ENCODE results near the gene UIMC1.

UIMC1 gene

DNA sequence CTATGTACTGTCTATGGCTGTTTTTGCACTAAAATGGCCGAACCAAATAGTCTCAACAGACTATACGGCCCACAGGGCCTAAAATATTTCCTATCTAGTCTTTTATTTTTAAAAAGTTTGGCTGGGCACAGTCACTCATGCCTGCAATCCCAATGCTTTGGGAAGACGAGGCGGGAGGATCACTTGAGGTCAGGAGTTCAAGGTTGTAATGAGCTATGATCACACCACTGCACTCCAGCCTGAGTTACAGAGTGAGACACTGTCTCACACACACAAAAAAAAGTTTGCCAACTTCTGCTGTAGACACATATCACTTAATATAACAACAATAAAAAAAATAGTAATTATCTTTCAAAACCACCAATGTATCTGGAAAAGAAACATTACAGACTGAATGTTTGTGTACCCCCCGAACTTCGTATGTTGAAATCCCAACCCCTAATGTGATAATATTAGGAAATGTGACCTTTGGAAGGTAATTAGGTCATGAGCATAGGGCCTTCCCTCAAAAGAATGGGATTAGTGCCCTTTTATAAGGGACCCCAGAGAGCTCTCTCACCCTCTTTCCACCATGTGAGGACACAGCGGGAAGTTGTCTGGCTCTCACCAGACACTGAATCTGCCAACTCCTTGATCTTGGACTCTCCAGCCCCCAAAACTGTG is 53.9 kb downstream of the UIMC1 start:
- no peak for DNase-seq (ENCODE audit: low read depth in 2 of 2)

- DNase-seq (ENCODE audit: low read depth in 2 of 2): no peak
These were observed 58.1 kb downstream of the UIMC1 start for GRCh38 chr5:176948458-176948857.

GRCh38 chr5:176947847-176948246 is 58.7 kb downstream of the UIMC1 start:
- DNase-seq (ENCODE audit: low read depth in 2 of 2): no peak

DNA sequence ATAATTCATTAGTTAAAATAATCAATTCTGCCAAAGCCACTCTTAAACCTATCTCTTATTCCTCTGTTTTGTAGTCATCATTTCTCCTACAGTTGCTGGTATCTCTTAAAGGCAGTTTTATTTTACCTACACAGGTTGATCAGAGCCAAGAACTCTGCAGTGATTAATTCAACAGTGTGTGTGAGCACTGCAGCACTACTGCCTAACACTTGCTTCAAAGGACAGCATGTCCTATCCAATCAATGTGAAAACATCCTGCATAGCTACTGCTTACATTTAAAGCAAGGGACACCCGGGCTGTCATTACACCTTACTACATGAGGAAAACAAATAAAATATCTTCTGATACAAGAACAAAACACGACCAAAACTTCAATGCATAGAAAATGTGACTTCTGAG is 62.3 kb downstream of the UIMC1 start:
- no peak for DNase-seq (ENCODE audit: low read depth in 2 of 2)

GRCh38 chr5:176943816-176944215 is 62.8 kb downstream of the UIMC1 start:
- DNase-seq (ENCODE audit: low read depth in 2 of 2): no peak

GRCh38 chr5:176941951-176942350 is 64.6 kb downstream of the UIMC1 start:
- no peak for DNase-seq (ENCODE audit: low read depth in 2 of 2)

DNA sequence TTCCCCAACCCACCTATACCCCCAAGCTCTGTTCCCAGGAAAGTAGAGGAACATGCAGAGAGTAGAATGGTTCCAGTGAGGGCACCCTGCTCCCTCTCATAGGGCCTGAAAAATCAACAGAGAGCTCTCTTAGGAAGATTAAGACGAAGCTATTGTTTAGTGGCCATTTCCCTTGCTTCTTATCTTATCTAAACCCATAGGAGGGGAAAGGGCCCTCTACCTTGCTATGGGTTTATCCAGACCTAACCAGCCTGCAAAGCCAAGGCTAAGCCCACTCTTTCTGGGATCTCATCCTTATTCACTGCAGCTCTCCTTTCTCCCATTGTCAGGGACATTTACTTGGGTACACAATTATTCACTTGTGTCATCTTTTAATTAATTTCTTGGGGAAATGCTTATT is 68.1 kb downstream of the UIMC1 start:
- DNase-seq (ENCODE audit: low read depth in 2 of 2): no peak

- no peak for DNase-seq (ENCODE audit: low read depth in 2 of 2)
These were observed 71.6 kb downstream of the UIMC1 start for GRCh38 chr5:176935017-176935416.

DNA sequence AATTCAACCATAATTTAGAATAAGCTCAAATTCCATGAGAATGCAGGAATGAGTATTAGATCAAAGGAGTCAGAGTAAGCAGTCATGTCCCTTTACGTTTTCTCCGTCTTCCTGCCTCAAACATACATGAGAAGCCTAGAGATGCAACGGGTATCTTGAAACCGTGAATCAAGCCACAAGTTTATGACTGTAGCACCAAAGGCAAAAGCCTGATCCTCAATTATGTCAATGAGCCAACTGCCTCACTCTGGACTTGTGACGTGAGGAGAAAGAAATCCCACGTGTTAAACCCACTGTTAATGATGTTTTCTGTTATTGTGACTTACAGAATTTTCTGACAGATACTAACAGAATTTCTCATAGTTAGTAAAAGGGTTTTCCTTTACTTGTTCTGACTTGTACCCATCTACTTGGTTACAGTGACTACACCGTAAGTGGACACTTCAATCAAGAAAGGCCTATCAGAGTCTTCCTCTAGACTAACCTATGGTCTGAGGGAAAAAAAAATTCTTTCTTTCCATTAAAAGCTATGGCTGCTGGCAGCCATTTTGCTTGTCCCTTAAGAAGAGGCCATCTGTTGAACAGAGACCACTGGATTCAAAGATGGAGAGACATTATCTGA is 72.2 kb downstream of the UIMC1 start:
- DNase-seq (ENCODE audit: low read depth in 2 of 2): no peak

DNA sequence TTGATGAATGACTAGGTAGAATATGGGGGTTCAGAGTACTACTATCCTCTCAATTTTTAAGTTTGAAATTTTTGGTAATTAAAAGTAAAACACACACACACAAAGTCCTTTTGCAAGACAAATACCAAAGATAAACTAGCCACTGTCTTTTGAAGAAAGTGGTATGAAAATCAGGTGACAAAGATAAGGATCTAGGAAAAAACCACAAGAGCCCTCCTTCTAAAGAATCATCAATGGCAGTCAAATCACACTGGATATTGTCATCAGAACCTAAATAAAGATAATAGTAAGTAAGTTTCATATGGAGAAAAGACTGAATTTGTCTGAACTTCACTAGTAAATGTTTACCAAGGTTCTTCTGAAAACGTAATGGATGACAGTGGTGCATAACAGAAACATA is 76.9 kb downstream of the UIMC1 start:
- no peak for DNase-seq (ENCODE audit: low read depth in 2 of 2)

DNA sequence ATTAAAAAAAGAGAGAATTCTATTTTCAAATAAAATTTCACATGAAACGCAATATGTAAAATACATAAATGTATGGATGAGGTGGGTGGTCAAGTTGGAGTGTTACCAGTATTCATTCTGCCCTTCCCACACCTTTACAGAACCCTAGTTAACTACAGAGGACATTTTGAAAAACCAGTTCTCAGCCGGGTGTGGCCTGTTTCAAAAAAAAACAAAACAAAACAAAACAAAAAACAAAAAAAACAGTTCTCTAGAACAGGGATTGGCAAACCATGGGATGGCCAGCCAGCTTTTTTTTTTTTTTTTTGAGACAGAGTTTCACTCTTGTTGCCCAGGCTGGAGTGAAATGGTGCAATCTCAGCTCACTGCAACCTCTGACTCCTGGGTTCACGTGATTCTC is 79.0 kb downstream of the UIMC1 start:
- DNase-seq (ENCODE audit: low read depth in 2 of 2): no peak

DNA sequence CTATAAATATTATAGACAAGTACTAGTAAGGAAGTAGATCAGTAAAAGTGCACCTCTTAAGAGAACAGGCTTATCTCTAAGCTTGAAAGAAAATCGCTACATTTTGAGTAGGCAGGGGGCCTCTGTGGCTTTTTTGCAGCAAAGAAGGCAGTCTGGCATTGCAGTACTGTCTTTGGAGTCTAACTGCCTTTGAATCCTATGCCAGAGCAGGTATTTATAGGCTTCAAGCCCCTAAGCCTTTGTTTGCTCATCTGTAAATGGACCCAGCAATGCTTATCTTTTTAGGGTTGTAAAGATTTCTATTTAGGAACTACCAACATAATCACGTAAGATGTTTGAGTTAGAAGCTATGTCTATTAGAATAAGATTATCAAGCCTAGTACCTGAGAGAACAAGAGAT is 83.8 kb downstream of the UIMC1 start:
- no peak for DNase-seq (ENCODE audit: low read depth in 2 of 2)

DNA sequence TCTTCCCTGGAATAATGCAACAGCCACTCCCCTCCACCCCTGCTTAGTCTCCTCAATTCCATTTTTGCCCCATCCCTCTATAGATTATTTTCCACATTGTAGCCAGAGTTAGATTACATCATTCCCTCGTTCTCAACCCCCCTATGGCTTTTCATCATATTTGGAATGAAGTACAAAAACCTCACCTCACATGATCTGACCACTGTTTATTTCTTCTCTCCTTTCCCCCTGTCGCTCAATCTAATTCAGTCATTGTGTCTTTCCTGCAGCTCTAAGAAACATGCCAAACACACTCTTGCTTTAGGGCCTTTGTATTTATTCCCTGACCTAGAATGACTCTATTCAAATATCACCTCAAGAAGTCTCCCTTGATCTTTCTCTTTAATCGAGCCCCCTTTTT is 84.9 kb downstream of the UIMC1 start:
- DNase-seq (ENCODE audit: low read depth in 2 of 2): no peak

GRCh38 chr5:176918613-176919012 is 88.0 kb downstream of the UIMC1 start:
- no peak for DNase-seq (ENCODE audit: low read depth in 2 of 2)

DNA sequence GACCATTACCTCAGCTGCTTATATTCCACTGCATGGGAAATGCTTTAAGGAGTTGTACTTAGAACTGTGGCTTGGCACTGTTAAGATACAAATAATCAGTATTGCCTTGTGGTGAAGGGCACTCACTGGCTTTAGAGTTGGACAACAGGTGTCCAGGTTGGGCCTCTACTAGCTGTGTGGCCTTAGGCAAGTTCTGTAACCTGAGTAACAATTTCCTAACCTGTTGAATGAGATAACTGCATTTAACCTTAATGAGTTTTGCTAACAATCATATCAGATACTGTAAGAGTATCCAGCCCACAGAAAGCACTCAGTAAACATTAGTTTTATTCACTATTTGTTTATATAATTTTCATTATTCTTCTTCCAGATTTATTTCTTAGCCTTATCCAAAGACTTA is 90.2 kb downstream of the UIMC1 start:
- DNase-seq (ENCODE audit: low read depth in 2 of 2): no peak

GRCh38 chr5:176915906-176916305 is 90.7 kb downstream of the UIMC1 start:
- no peak for DNase-seq (ENCODE audit: low read depth in 2 of 2)

DNA sequence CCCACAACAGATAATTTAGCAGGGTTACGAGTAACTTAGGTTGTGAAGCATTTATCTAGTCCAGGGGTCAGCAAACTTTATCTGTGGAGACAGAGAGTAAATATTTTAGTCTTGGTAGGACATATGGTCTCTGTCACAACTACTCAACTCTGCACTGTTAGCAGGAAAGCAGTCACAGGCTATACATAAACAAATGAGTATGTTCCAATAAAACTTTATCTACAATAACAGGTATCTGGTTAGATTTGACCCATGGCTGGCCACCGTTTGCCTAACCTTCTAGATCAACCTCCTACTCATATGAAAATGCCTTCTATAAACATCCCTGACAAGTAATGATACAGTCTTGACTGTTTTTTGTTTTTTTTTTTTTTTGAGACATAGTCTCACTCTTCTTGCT is 94.5 kb downstream of the UIMC1 start:
- DNase-seq (ENCODE audit: low read depth in 2 of 2): no peak

- no peak for DNase-seq (ENCODE audit: low read depth in 2 of 2)
These were observed 97.8 kb downstream of the UIMC1 start for GRCh38 chr5:176908675-176909368.

DNA sequence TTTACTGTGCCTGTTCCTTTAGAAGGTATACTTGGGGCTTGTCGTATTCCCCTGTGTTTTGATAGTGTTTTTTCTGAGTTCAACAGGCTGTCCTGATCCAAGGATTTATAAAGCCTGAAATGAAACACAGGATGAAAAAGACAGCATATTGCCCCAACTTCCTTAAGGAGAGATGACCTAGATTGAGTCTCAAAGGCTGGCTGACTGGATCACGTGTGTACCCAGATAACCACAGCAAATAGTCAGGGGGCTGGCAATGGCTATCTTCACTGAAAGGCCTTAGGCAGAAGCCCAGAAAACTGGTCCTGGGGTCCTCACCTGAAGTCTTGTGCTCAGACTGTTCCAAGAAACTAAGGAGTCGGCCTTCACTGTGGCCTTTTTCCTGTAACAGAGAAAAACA is 99.8 kb downstream of the UIMC1 start:
- no peak for DNase-seq (ENCODE audit: low read depth in 2 of 2)

GRCh38 chr5:176906126-176906525 is 100.5 kb downstream of the UIMC1 start:
- DNase-seq (ENCODE audit: low read depth in 2 of 2): no peak

DNA sequence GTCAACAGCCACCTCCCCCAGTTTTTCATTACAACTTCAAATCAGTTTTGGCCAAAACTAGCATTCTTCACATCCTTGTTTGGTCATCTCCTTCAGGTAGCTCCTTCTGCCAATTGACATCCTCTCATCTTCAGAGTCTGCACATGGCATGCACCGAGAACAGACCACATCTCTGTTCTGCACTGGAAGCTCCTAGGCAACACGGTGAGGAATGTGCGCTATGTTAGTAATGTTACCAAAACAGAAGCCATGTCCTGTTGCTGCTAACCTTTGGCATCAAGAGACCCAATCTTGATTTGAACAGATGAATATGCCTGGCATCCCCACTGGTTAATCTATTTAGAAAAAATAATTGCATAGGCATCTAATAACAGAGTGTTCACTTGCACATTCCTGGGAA is 102.3 kb downstream of the UIMC1 start:
- no peak for DNase-seq (ENCODE audit: low read depth in 2 of 2)

DNA sequence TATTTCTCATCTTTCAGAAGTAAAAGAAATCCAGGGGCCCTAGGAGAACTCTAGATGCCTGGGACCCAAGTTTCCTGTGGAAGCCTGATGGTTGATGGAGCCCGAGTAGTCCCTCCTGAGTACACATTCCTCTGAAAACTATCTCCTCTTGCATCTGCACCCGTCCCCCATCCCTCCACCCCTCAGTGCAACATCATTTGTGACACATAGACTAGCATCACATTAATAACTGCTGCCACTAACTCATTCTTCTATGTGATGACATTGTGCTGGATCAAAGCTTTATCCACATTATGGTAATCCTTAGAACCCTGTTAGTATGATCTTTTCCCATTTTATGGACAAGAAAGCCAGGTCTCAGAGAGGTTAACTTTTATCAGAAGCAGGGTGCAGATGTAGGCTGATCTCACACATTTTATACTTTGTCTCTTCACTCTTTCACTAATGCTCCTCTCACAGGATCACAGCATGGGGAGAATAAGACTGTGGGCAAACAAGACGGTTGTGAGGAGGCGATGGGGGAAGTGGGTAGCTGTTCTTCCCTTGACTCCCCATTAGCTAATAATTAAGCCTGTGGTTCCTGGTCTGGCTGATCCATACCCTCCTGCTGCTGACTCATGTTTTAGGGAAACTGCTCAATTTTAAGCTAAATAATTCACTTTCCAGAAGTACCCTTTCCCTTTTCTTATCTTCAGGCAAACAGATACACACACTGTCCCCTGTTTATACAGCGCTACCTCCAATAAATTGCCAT is 103.5 kb downstream of the UIMC1 start:
- DNase-seq (ENCODE audit: low read depth in 2 of 2): no peak
